ENCODE results near the gene NBPF26.
"Not testable (repeated sequence)": the region's sequence is repeated elsewhere in the genome, so short reads cannot be mapped to it uniquely, and the experiment has no call there.

DNA sequence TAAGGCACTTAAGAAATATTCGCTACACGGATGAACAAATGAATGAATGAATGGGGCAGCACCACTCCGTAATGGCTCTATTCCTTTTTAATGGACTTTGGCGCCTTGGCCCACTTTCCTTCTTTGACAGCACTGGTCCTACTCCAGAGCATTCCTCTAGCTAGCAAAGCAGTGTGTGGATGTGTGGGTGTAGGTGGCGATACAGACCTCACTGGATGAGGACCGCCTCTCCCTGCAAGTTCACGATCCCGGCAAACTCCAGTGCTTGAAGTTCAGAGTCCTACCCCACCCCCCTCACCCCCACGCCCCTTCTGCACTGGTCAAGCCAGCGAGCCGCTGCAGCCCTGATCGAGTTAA, 409 bp upstream of the NBPF26 start:
- TF ChIP-seq POLR2A (IDR thresholded peaks at IDR 0.05; ENCODE audit: low read length); GATA1 (IDR thresholded peaks at IDR 0.05; ENCODE audit: low read depth, low read length): not testable (repeated sequence)
